ENCODE results near the gene AP3B1.

DNA sequence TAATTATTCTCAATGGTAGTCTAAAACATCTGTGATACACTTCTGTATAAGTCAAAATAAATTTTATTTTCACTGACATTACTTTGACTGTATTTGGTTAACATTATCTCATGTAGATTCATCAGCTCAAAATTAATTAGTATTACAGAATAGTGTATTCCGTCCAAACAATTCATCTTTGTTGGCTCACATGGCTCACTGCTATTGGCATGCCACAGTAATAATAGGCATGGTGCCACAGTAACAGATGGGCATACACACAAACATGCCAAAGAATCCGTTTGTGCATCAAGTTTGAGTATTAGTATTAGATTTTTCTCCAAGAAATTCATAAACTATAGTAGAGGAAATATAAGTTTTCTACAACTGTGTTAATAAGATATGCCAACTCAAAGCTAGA lies 14.2 kb downstream of the AP3B1 start:
- TF ChIP-seq, protein P1, sequence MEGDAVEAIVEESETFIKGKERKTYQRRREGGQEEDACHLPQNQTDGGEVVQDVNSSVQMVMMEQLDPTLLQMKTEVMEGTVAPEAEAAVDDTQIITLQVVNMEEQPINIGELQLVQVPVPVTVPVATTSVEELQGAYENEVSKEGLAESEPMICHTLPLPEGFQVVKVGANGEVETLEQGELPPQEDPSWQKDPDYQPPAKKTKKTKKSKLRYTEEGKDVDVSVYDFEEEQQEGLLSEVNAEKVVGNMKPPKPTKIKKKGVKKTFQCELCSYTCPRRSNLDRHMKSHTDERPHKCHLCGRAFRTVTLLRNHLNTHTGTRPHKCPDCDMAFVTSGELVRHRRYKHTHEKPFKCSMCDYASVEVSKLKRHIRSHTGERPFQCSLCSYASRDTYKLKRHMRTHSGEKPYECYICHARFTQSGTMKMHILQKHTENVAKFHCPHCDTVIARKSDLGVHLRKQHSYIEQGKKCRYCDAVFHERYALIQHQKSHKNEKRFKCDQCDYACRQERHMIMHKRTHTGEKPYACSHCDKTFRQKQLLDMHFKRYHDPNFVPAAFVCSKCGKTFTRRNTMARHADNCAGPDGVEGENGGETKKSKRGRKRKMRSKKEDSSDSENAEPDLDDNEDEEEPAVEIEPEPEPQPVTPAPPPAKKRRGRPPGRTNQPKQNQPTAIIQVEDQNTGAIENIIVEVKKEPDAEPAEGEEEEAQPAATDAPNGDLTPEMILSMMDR (conservative IDR thresholded peaks at IDR 0.05): no peak
- TF ChIP-seq ZFX (IDR thresholded peaks at IDR 0.05): no peak

All from C4-2B (cell line).